GM12878 (cell line): ENCODE results near the gene ATP5F1D. TPM values are rescaled to one million over a fixed set of nuclear protein-coding genes. Genes with fewer than 3 reads are reported as not detected.

Experiments
- ASH2L ChIP-seq: fragments of 300-600, 200-600 bp; sonication (generic); IDR thresholded peaks from 2 replicates; pipeline ENCODE4 v1.6.1; 2017; ENCODE audit warnings: low read depth, mild to moderate bottlenecking, borderline replicate concordance
- BCL11A ChIP-seq: IDR thresholded peaks from 2 replicates; pipeline ENCODE4 v1.6.1; 2011; ENCODE audit warnings: low read depth, low read length
- BMI1 ChIP-seq: fragments of 450-650 bp; IDR thresholded peaks from 2 replicates; pipeline ENCODE4 v1.6.1; 2016; ENCODE audit warnings: mild to moderate bottlenecking, moderate library complexity, borderline replicate concordance
- CBFB ChIP-seq: IDR thresholded peaks from 2 replicates; pipeline ENCODE4 v1.6.1; 2016; ENCODE audit warnings: antibody characterized with exemption, low read depth
- EP300 ChIP-seq, 2 experiments: fragments of 150-350 bp in 1 of 2; IDR thresholded peaks; 2 replicates each; pipeline ENCODE4 v1.6.1; 2011 to 2012; ENCODE audit warnings: low read depth in 2 of 2, low read length in 2 of 2, borderline replicate concordance in 1 of 2, improper control_type of control experiment in 1 of 2, inconsistent platforms in 1 of 2; ENCODE audit not compliant: control insufficient read depth in 1 of 2
- HDAC2 ChIP-seq: fragments of 200-600 bp; sonication (generic); IDR thresholded peaks from 2 replicates; pipeline ENCODE4 v1.6.1; 2017
- HDAC6 ChIP-seq: fragments of 200-600 bp; sonication (generic); IDR thresholded peaks from one replicate; pipeline ENCODE4 v1.8.0; 2017; ENCODE audit warnings: antibody characterized with exemption; ENCODE audit not compliant: unreplicated experiment
- IKZF1 ChIP-seq: fragments of 450-650 bp; conservative IDR thresholded peaks from 2 replicates; pipeline ENCODE4 v1.6.1; 2017; ENCODE audit warnings: antibody characterized with exemption, mild to moderate bottlenecking
- IRF4 ChIP-seq: IDR thresholded peaks from 2 replicates; pipeline ENCODE4 v1.6.1; 2011; ENCODE audit warnings: low read depth, low read length
- JUNB ChIP-seq: IDR thresholded peaks from 2 replicates; pipeline ENCODE4 v1.6.1; 2016; ENCODE audit warnings: antibody characterized with exemption, mild to moderate bottlenecking
- KAT2A ChIP-seq: conservative IDR thresholded peaks from 2 replicates; pipeline ENCODE4 v1.6.1; 2011; ENCODE audit warnings: low read depth, low read length; ENCODE audit not compliant: control insufficient read depth
- MEF2A ChIP-seq: IDR thresholded peaks from 2 replicates; pipeline ENCODE4 v1.6.1; 2011; ENCODE audit warnings: low read depth, mild to moderate bottlenecking, low read length, moderate library complexity; ENCODE audit not compliant: insufficient read depth
- MTA2 ChIP-seq: fragments of 450-650 bp; IDR thresholded peaks from 2 replicates; pipeline ENCODE4 v1.6.1; 2016; ENCODE audit warnings: low read depth, mild to moderate bottlenecking, moderate library complexity
- MXI1 ChIP-seq: fragments of 150-350 bp; IDR thresholded peaks from 2 replicates; pipeline ENCODE4 v1.6.1; 2011; ENCODE audit warnings: low read depth, mild to moderate bottlenecking, inconsistent platforms, low read length, improper control_type of control experiment
- PAX8 ChIP-seq: fragments of 450-650 bp; IDR thresholded peaks from 2 replicates; pipeline ENCODE4 v1.6.1; 2017; ENCODE audit warnings: mild to moderate bottlenecking, moderate library complexity
- POLR2AphosphoS2 ChIP-seq: IDR thresholded peaks from 2 replicates; pipeline ENCODE4 v1.6.1; 2011; ENCODE audit warnings: low read depth, mild to moderate bottlenecking, low read length, improper control_type of control experiment, moderate library complexity
- POLR2AphosphoS5 ChIP-seq: IDR thresholded peaks from 2 replicates; pipeline ENCODE4 v1.6.1; 2011; ENCODE audit warnings: mild to moderate bottlenecking, low read length, inconsistent platforms
- POU2F2 ChIP-seq: IDR thresholded peaks from 3 replicates; pipeline ENCODE4 v1.6.1; 2011; ENCODE audit warnings: low read depth, mild to moderate bottlenecking, low read length, borderline replicate concordance
- RAD51 ChIP-seq: fragments of 450-650 bp; IDR thresholded peaks from 2 replicates; pipeline ENCODE4 v1.6.1; 2016; ENCODE audit warnings: moderate library complexity, mild to moderate bottlenecking, inconsistent platforms
- RELA ChIP-seq: fragments of 450-650 bp; IDR thresholded peaks from 2 replicates; pipeline ENCODE4 v1.8.0; 2014; ENCODE audit warnings: borderline replicate concordance; ENCODE audit not compliant: partially characterized antibody
- RFX5 ChIP-seq: IDR thresholded peaks from 2 replicates; pipeline ENCODE4 v1.6.1; 2011; ENCODE audit warnings: low read depth, low read length, improper control_type of control experiment
- STAT1 ChIP-seq: fragments of 450-650 bp; conservative IDR thresholded peaks from 2 replicates; pipeline ENCODE4 v1.6.1; 2014; ENCODE audit warnings: antibody characterized with exemption, mild to moderate bottlenecking
- SUPT20H ChIP-seq: IDR thresholded peaks from 2 replicates; pipeline ENCODE4 v1.6.1; 2011; ENCODE audit warnings: low read depth, mild to moderate bottlenecking, low read length, moderate library complexity, borderline replicate concordance; ENCODE audit not compliant: control insufficient read depth
- TCF12 ChIP-seq: IDR thresholded peaks from 2 replicates; pipeline ENCODE4 v1.6.1; 2011; ENCODE audit warnings: low read depth, mild to moderate bottlenecking, low read length
- polyA plus RNA-seq, 11 experiments: library from polyadenylated mRNA; depleted of rRNA in 4 of 11; unstranded in 6 of 11; stranded (reverse) in 5 of 11; fragments of >200 nt; fragmentation: Nextera tagmentation in 4 of 11; fragmentation: Illumina TruSeq in 1 of 11; extraction: Ambion mirVana in 4 of 11; extraction: Trizol in 1 of 11; gene quantifications; 1 replicate in 1 of 11; 2 replicates in 10 of 11; pipeline versions ENCODE4 v1.2.1 to v1.2.3, GENCODE V29; 2011 to 2016; ENCODE audit warnings: inconsistent platforms in 2 of 11, missing spikeins in 2 of 11, low read depth in 1 of 11
- total RNA-seq, 4 experiments: library from RNA; depleted of rRNA in 3 of 4; stranded (reverse); fragments of >200 nt in 3 of 4; fragmentation: Illumina TruSeq in 1 of 4; extraction: Trizol in 1 of 4; gene quantifications; 2 replicates each; pipeline versions ENCODE4 v1.2.1 to v1.2.3, GENCODE V29; 2013 to 2021
- TF ChIP-seq, protein P1 (sequence below): fragments of 450-650 bp; IDR thresholded peaks from 2 replicates; pipeline ENCODE4 v1.6.1; 2017; ENCODE audit warnings: antibody characterized with exemption, mild to moderate bottlenecking, moderate library complexity
- TF ChIP-seq, protein P2 (sequence below), 3 experiments: IDR thresholded peaks in 2 of 3; conservative IDR thresholded peaks in 1 of 3; 2 replicates each; pipeline ENCODE4 v1.5.1; 2011; ENCODE audit warnings: low read depth in 3 of 3, low read length in 3 of 3, mild to moderate bottlenecking in 3 of 3, control low read depth in 2 of 3, moderate library complexity in 2 of 3, inconsistent platforms in 1 of 3, mixed read lengths in 1 of 3; ENCODE audit not compliant: control insufficient read depth in 2 of 3, insufficient read depth in 1 of 3; ENCODE audit errors: extremely low read depth in 1 of 3
- TF ChIP-seq, protein P3 (sequence below): fragments of 450-650 bp; IDR thresholded peaks from 2 replicates; pipeline ENCODE4 v1.6.1; 2016; ENCODE audit warnings: mild to moderate bottlenecking

Gene ATP5F1D
- total and polyA plus RNA-seq, 10 of the 15 experiments (the other 5 are each of a cell fraction or from before 2014, with no cell fraction given): 7.2 to 357 (median 49.5) TPM

DNA sequence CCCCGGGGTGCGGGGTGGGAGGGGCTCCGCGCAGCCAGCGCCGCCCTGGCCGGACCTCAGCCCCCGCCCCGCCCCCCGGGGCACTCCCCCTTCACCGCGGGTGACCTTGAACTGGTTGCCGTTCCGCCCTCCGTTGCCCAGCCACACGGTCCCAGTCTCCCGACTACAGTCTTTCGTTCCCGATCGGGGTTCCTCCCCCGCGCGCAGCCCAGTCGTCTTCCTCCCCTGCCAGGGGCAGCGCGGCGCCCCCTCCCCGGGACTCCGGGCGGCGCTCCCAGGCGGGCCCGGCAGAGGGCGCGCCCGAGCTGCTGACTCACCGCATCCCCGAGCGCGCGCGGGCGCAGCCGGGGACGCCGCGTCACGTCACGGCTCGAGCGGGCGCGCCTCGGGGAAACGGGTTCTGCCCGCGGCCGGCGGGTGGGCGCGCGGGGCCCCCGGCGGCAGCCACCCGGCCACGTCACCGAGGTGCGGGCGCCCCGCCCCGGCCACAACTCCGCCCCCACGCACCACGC, 7.3 kb downstream of the ATP5F1D start (continued):
- TF ChIP-seq POU2F2: no peak
- TF ChIP-seq EP300 (IDR thresholded peaks at IDR 0.05; ENCODE audit: borderline replicate concordance in 1 of 2, control insufficient read depth in 1 of 2, low read depth in 2 of 2, low read length in 2 of 2): no peak
- peak; percentile 21; the same call in 1 of the 2 replicates for TF ChIP-seq POLR2AphosphoS5
- TF ChIP-seq MEF2A: no peak
- TF ChIP-seq RAD51: no peak
- TF ChIP-seq MTA2: no peak
- TF ChIP-seq RELA: no peak
- TF ChIP-seq, protein P1, sequence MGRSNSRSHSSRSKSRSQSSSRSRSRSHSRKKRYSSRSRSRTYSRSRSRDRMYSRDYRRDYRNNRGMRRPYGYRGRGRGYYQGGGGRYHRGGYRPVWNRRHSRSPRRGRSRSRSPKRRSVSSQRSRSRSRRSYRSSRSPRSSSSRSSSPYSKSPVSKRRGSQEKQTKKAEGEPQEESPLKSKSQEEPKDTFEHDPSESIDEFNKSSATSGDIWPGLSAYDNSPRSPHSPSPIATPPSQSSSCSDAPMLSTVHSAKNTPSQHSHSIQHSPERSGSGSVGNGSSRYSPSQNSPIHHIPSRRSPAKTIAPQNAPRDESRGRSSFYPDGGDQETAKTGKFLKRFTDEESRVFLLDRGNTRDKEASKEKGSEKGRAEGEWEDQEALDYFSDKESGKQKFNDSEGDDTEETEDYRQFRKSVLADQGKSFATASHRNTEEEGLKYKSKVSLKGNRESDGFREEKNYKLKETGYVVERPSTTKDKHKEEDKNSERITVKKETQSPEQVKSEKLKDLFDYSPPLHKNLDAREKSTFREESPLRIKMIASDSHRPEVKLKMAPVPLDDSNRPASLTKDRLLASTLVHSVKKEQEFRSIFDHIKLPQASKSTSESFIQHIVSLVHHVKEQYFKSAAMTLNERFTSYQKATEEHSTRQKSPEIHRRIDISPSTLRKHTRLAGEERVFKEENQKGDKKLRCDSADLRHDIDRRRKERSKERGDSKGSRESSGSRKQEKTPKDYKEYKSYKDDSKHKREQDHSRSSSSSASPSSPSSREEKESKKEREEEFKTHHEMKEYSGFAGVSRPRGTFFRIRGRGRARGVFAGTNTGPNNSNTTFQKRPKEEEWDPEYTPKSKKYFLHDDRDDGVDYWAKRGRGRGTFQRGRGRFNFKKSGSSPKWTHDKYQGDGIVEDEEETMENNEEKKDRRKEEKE: 0 out of 2 replicates have a peak, but pooled peaks have one; percentile 66
- no peak for TF ChIP-seq BCL11A
- TF ChIP-seq IRF4: no peak
- TF ChIP-seq RFX5: no peak
- TF ChIP-seq MXI1: no peak; the same call in none of the 2 replicates
- TF ChIP-seq PAX8: no peak
- no peak for TF ChIP-seq HDAC6
- no peak for TF ChIP-seq BMI1
- TF ChIP-seq ASH2L: no peak
- TF ChIP-seq, protein P2, sequence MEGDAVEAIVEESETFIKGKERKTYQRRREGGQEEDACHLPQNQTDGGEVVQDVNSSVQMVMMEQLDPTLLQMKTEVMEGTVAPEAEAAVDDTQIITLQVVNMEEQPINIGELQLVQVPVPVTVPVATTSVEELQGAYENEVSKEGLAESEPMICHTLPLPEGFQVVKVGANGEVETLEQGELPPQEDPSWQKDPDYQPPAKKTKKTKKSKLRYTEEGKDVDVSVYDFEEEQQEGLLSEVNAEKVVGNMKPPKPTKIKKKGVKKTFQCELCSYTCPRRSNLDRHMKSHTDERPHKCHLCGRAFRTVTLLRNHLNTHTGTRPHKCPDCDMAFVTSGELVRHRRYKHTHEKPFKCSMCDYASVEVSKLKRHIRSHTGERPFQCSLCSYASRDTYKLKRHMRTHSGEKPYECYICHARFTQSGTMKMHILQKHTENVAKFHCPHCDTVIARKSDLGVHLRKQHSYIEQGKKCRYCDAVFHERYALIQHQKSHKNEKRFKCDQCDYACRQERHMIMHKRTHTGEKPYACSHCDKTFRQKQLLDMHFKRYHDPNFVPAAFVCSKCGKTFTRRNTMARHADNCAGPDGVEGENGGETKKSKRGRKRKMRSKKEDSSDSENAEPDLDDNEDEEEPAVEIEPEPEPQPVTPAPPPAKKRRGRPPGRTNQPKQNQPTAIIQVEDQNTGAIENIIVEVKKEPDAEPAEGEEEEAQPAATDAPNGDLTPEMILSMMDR (IDR thresholded peaks at IDR 0.05 in 2 of 3, conservative IDR thresholded peaks at IDR 0.05 in 1 of 3; ENCODE audit: control insufficient read depth in 2 of 3, extremely low read depth in 1 of 3, insufficient read depth in 1 of 3, low read depth in 3 of 3, low read length in 3 of 3): peak; percentile 68 to 88 (median 74)
- no peak for TF ChIP-seq SUPT20H
- no peak for TF ChIP-seq KAT2A
- no peak for TF ChIP-seq STAT1
- no peak for TF ChIP-seq JUNB
- TF ChIP-seq HDAC2: no peak
- peak; percentile 84 for TF ChIP-seq IKZF1
- no peak for TF ChIP-seq CBFB
- TF ChIP-seq POLR2AphosphoS2: 0 out of 2 replicates have a peak, but pooled peaks have one; percentile 51
- TF ChIP-seq, protein P3, sequence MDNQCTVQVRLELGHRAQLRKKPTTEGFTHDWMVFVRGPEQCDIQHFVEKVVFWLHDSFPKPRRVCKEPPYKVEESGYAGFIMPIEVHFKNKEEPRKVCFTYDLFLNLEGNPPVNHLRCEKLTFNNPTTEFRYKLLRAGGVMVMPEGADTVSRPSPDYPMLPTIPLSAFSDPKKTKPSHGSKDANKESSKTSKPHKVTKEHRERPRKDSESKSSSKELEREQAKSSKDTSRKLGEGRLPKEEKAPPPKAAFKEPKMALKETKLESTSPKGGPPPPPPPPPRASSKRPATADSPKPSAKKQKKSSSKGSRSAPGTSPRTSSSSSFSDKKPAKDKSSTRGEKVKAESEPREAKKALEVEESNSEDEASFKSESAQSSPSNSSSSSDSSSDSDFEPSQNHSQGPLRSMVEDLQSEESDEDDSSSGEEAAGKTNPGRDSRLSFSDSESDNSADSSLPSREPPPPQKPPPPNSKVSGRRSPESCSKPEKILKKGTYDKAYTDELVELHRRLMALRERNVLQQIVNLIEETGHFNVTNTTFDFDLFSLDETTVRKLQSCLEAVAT: no peak
- 0 out of 2 replicates have a peak, but pooled peaks have one; percentile 27 for TF ChIP-seq TCF12
